ENCODE results near the gene PRPH. TPM values are rescaled to one million over a fixed set of nuclear protein-coding genes. Genes with fewer than 3 reads are reported as not detected.

PRPH gene
- total and polyA plus RNA-seq, 2 of the 13 experiments (the other 11 are each of a cell fraction or from before 2014, with no cell fraction given) = 0.12 TPM; not detected in 1

DNA sequence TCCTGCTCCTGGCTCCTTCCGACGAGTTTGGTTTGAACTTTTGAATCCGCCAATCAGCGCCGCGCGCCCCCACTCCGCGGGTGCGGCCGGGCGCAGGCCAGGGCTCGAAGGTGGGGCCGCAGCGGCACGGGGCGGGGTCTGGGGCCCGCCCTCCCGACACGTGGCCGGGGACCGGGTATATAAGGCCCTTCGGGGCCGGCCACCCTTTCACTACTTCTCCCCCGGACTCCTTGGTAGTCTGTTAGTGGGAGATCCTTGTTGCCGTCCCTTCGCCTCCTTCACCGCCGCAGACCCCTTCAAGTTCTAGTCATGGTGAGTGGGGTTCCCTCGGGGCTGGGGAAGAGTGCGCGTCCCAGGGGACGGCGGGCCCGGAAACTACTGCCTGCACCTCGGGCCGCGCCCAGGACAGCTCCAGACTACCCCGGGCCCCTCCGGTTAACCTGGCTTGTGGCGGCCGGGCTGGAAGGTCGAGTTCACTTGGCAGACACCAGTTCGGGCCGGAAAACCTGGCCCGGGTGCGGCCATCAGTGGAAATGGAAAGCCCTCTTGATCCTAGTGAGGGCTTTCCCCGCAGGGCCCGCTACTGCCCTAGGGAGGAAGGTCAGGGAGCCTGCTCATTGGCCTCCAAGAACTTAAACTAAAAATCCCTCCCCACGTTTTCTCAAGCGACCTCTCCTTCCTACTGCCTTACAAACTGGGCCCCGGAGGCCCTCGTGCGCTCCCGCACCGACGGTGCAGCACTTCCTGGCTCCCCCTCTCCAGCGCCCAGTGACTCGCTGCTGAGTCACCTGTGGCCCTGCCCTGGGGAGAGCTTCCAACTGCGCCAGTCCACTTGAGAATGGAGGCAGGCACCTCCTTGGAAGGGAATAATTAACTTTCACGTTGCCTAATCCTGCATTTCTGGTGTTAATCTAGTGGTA, 29.8 kb upstream of the PRPH start, which contains the start of gene TUBA1C (continued):
- TF ChIP-seq, protein P1, sequence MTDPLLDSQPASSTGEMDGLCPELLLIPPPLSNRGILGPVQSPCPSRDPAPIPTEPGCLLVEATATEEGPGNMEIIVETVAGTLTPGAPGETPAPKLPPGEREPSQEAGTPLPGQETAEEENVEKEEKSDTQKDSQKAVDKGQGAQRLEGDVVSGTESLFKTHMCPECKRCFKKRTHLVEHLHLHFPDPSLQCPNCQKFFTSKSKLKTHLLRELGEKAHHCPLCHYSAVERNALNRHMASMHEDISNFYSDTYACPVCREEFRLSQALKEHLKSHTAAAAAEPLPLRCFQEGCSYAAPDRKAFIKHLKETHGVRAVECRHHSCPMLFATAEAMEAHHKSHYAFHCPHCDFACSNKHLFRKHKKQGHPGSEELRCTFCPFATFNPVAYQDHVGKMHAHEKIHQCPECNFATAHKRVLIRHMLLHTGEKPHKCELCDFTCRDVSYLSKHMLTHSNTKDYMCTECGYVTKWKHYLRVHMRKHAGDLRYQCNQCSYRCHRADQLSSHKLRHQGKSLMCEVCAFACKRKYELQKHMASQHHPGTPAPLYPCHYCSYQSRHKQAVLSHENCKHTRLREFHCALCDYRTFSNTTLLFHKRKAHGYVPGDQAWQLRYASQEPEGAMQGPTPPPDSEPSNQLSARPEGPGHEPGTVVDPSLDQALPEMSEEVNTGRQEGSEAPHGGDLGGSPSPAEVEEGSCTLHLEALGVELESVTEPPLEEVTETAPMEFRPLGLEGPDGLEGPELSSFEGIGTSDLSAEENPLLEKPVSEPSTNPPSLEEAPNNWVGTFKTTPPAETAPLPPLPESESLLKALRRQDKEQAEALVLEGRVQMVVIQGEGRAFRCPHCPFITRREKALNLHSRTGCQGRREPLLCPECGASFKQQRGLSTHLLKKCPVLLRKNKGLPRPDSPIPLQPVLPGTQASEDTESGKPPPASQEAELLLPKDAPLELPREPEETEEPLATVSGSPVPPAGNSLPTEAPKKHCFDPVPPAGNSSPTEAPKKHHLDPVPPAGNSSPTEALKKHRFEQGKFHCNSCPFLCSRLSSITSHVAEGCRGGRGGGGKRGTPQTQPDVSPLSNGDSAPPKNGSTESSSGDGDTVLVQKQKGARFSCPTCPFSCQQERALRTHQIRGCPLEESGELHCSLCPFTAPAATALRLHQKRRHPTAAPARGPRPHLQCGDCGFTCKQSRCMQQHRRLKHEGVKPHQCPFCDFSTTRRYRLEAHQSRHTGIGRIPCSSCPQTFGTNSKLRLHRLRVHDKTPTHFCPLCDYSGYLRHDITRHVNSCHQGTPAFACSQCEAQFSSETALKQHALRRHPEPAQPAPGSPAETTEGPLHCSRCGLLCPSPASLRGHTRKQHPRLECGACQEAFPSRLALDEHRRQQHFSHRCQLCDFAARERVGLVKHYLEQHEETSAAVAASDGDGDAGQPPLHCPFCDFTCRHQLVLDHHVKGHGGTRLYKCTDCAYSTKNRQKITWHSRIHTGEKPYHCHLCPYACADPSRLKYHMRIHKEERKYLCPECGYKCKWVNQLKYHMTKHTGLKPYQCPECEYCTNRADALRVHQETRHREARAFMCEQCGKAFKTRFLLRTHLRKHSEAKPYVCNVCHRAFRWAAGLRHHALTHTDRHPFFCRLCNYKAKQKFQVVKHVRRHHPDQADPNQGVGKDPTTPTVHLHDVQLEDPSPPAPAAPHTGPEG (CRISPR knock-in tag; IDR thresholded peaks at IDR 0.05) = peak; percentile 91
- TF ChIP-seq ZNF318 (CRISPR knock-in tag; IDR thresholded peaks at IDR 0.05) (peak; percentile 21; the same call in 1 of the 2 replicates), CREM (IDR thresholded peaks at IDR 0.05) (no peak), CREM (CRISPR knock-in tag; IDR thresholded peaks at IDR 0.05) (no peak), FOXA1 (IDR thresholded peaks at IDR 0.05) (no peak), FOXA1 (CRISPR knock-in tag; IDR thresholded peaks at IDR 0.05) (no peak), HMG20A (CRISPR knock-in tag; IDR thresholded peaks at IDR 0.05; ENCODE audit: borderline replicate concordance) (no peak), MEIS2 (CRISPR knock-in tag; IDR thresholded peaks at IDR 0.05) (peak; percentile 59)
- TF ChIP-seq, protein P2, sequence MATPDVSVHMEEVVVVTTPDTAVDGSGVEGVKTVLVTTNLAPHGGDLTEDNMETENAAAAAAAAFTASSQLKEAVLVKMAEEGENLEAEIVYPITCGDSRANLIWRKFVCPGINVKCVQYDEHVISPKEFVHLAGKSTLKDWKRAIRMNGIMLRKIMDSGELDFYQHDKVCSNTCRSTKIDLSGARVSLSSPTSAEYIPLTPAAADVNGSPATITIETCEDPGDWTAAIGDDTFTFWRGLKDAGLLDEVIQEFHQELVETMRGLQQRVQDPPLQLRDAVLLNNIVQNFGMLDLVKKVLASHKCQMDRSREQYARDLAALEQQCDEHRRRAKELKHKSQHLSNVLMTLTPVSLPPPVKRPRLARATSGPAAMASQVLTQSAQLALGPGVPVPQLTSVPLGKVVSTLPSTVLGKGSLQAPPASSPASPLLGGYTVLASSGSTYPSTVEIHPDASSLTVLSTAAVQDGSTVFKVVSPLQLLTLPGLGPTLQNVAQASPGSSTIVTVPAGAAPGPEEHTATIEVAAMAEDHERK (CRISPR knock-in tag; IDR thresholded peaks at IDR 0.05; ENCODE audit: low read depth) = peak; percentile 41; the same call in 1 of the 2 replicates
- TF ChIP-seq, protein P3, sequence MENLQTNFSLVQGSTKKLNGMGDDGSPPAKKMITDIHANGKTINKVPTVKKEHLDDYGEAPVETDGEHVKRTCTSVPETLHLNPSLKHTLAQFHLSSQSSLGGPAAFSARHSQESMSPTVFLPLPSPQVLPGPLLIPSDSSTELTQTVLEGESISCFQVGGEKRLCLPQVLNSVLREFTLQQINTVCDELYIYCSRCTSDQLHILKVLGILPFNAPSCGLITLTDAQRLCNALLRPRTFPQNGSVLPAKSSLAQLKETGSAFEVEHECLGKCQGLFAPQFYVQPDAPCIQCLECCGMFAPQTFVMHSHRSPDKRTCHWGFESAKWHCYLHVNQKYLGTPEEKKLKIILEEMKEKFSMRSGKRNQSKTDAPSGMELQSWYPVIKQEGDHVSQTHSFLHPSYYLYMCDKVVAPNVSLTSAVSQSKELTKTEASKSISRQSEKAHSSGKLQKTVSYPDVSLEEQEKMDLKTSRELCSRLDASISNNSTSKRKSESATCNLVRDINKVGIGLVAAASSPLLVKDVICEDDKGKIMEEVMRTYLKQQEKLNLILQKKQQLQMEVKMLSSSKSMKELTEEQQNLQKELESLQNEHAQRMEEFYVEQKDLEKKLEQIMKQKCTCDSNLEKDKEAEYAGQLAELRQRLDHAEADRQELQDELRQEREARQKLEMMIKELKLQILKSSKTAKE (CRISPR knock-in tag; IDR thresholded peaks at IDR 0.05; ENCODE audit: borderline replicate concordance) = no peak; the same call in 1 of the 2 replicates

Measured in HepG2 (cell line).